H9 (cell line): Measurements from ENCODE around the gene GPC1. TPM values are rescaled to one million over a fixed set of nuclear protein-coding genes. Genes with fewer than 3 reads are reported as not detected.

ENCODE experiments used
- DNase-seq: peaks from one replicate; pipeline ENCODE4 v3.0.0-alpha.2; 2017
- H2AFZ ChIP-seq: one replicate; pipeline ENCODE4 v1.6.1; 2013; ENCODE audit warnings: mild to moderate bottlenecking, low read length, control low read depth, moderate library complexity
- H2AK5ac ChIP-seq: 2 replicates; pipeline ENCODE4 v1.6.1; 2013; ENCODE audit warnings: low read length, control low read depth, mixed read lengths; ENCODE audit not compliant: insufficient read length
- H2BK120ac ChIP-seq: one replicate; pipeline ENCODE4 v1.6.1; 2013; ENCODE audit warnings: low read depth, mild to moderate bottlenecking, low read length, control low read depth, inconsistent platforms; ENCODE audit not compliant: poor library complexity, severe bottlenecking
- H2BK12ac ChIP-seq: 2 replicates; pipeline ENCODE4 v1.6.1; 2013; ENCODE audit warnings: low read length, control low read depth, mixed read lengths, low read depth; ENCODE audit not compliant: insufficient read length
- H2BK15ac ChIP-seq: 2 replicates; pipeline ENCODE4 v1.6.1; 2013; ENCODE audit warnings: low read depth, low read length, control low read depth
- H2BK20ac ChIP-seq: one replicate; pipeline ENCODE4 v1.6.1; 2013; ENCODE audit warnings: low read depth, mild to moderate bottlenecking, low read length, control low read depth, inconsistent platforms; ENCODE audit not compliant: poor library complexity, severe bottlenecking
- H2BK5ac ChIP-seq: 2 replicates; pipeline ENCODE4 v1.6.1; 2013; ENCODE audit warnings: low read length, control low read depth, mixed read lengths; ENCODE audit not compliant: insufficient read length
- H3K14ac ChIP-seq: 2 replicates; pipeline ENCODE4 v1.6.1; 2013; ENCODE audit warnings: low read length, control low read depth; ENCODE audit not compliant: insufficient read depth
- H3K18ac ChIP-seq: 2 replicates; pipeline ENCODE4 v1.6.1; 2013; ENCODE audit warnings: low read depth, mild to moderate bottlenecking, mixed read lengths, low read length, control low read depth; ENCODE audit not compliant: insufficient read length
- H3K23ac ChIP-seq: 2 replicates; pipeline ENCODE4 v1.6.1; 2013; ENCODE audit warnings: low read length, control low read depth, mixed read lengths, low read depth; ENCODE audit not compliant: insufficient read length
- H3K23me2 ChIP-seq: 2 replicates; pipeline ENCODE4 v1.6.1; 2013; ENCODE audit warnings: low read depth, mild to moderate bottlenecking, mixed read lengths, low read length, control low read depth; ENCODE audit not compliant: insufficient read length, poor library complexity, severe bottlenecking
- H3K27ac ChIP-seq: 2 replicates; pipeline ENCODE4 v1.5.1; 2013; ENCODE audit warnings: low read length, control low read depth, mixed read lengths, low read depth; ENCODE audit not compliant: insufficient read length
- H3K27me3 ChIP-seq: 2 replicates; pipeline ENCODE4 v1.6.1; 2013; ENCODE audit warnings: low read length, control low read depth, inconsistent platforms; ENCODE audit not compliant: insufficient read depth
- H3K4ac ChIP-seq: 2 replicates; pipeline ENCODE4 v1.6.1; 2013; ENCODE audit warnings: low read depth, mild to moderate bottlenecking, control low read depth, inconsistent platforms, low read length, moderate library complexity
- H3K4me1 ChIP-seq: 2 replicates; pipeline ENCODE4 v1.6.1; 2013; ENCODE audit warnings: low read length, control low read depth, inconsistent platforms; ENCODE audit not compliant: insufficient read depth
- H3K4me2 ChIP-seq: 2 replicates; pipeline ENCODE4 v1.6.1; 2013; ENCODE audit warnings: low read length, control low read depth, mixed read lengths; ENCODE audit not compliant: insufficient read length, insufficient read depth
- H3K56ac ChIP-seq: 2 replicates; pipeline ENCODE4 v1.6.1; 2013; ENCODE audit warnings: low read depth, mild to moderate bottlenecking, mixed read lengths, low read length, control low read depth; ENCODE audit not compliant: insufficient read length
- H3K79me1 ChIP-seq: 2 replicates; pipeline ENCODE4 v1.6.1; 2013; ENCODE audit warnings: low read depth, mild to moderate bottlenecking, moderate library complexity, low read length, control low read depth, inconsistent platforms; ENCODE audit not compliant: insufficient read depth, poor library complexity, severe bottlenecking
- H3K79me2 ChIP-seq: 2 replicates; pipeline ENCODE4 v1.6.1; 2013; ENCODE audit warnings: low read length, control low read depth, inconsistent platforms; ENCODE audit not compliant: insufficient read depth
- H3K9ac ChIP-seq: 2 replicates; pipeline ENCODE4 v1.6.1; 2013; ENCODE audit warnings: low read length, control low read depth, mixed read lengths; ENCODE audit not compliant: insufficient read length; ENCODE audit errors: extremely low read depth
- H3K9me3 ChIP-seq: one replicate; pipeline ENCODE4 v1.6.1; 2013; ENCODE audit warnings: low read depth, low read length, inconsistent platforms; ENCODE audit not compliant: control insufficient read depth
- H3T11ph ChIP-seq: one replicate; pipeline ENCODE4 v1.6.1; 2013; ENCODE audit warnings: mild to moderate bottlenecking, low read length, control low read depth, inconsistent platforms
- H4K20me1 ChIP-seq: one replicate; pipeline ENCODE4 v1.6.1; 2013; ENCODE audit not compliant: control insufficient read depth, insufficient read length, insufficient read depth
- H4K5ac ChIP-seq: 2 replicates; pipeline ENCODE4 v1.6.1; 2013; ENCODE audit warnings: low read depth, mild to moderate bottlenecking, mixed read lengths, low read length, control low read depth; ENCODE audit not compliant: insufficient read length
- H4K8ac ChIP-seq: replicated peaks from 2 replicates; pipeline ENCODE4 v1.6.1; 2013; ENCODE audit warnings: low read length, control low read depth, mixed read lengths, low read depth; ENCODE audit not compliant: insufficient read length
- H4K91ac ChIP-seq: 2 replicates; pipeline ENCODE4 v1.6.1; 2013; ENCODE audit warnings: low read depth, mild to moderate bottlenecking, moderate library complexity, mixed read lengths, low read length, control low read depth; ENCODE audit not compliant: insufficient read length
- H3K27ac Mint-ChIP-seq, 3 experiments: 2 replicates in 2 of 3; 3 replicates in 1 of 3; pipeline ENCODE4 v1.8.0; 2020 to 2021; ENCODE audit warnings: mixed read lengths in 3 of 3, mild to moderate bottlenecking in 1 of 3, moderate library complexity in 1 of 3
- H3K27me3 Mint-ChIP-seq: 2 replicates; pipeline ENCODE4 v1.8.0; 2021; ENCODE audit warnings: low read depth, mild to moderate bottlenecking, moderate library complexity, mixed read lengths
- H3K36me3 Mint-ChIP-seq, 3 experiments: 2 replicates in 2 of 3; 3 replicates in 1 of 3; pipeline ENCODE4 v1.8.0; 2020 to 2021; ENCODE audit warnings: low read depth in 3 of 3, mixed read lengths in 3 of 3; ENCODE audit not compliant: insufficient read depth in 1 of 3
- H3K4me1 Mint-ChIP-seq, 2 experiments: 2 replicates each; pipeline ENCODE4 v1.8.0; 2020; ENCODE audit warnings: mixed read lengths in 2 of 2
- H3K4me3 Mint-ChIP-seq, 2 experiments: 2 replicates in 1 of 2; 3 replicates in 1 of 2; pipeline ENCODE4 v1.8.0; 2020 to 2021; ENCODE audit warnings: mild to moderate bottlenecking in 2 of 2, mixed read lengths in 2 of 2, moderate library complexity in 1 of 2
- H3K9me3 Mint-ChIP-seq, 2 experiments: 2 replicates in 1 of 2; 3 replicates in 1 of 2; pipeline ENCODE4 v1.8.0; 2020; ENCODE audit warnings: mild to moderate bottlenecking in 2 of 2, mixed read lengths in 2 of 2, moderate library complexity in 1 of 2
- CTCF ChIP-seq: fragments of 200-600 bp; sonication (generic); conservative IDR thresholded peaks from 3 replicates; pipeline ENCODE4 v1.8.0; 2021; ENCODE audit warnings: antibody characterized with exemption, mild to moderate bottlenecking
- WGBS: extraction: QIAGEN DNeasy Blood & Tissue Kit; methylation state at CpG from one replicate; pipeline ENCODE4 v1.1.7; 2013; ENCODE audit warnings: missing lambda C conversion rate, low lambda C conversion rate, mixed read lengths; ENCODE audit not compliant: insufficient read length; ENCODE audit errors: extremely low coverage; 5-methylcytosine and 5-hydroxymethylcytosine counted together
- total RNA-seq: library from RNA; stranded (reverse); gene quantifications from 2 replicates; pipeline ENCODE4 v1.2.1, GENCODE V29; 2021

GPC1 gene
- total RNA-seq, 1 experiment from 2014 or later, result 39.4 TPM

GRCh38 chr2:240405684-240406313, 29.7 kb upstream of the GPC1 start:
- no peaks in the 10 kb centered on the region for H3K27me3 ChIP-seq
- peaks cover 2% of the 10 kb centered on the region for H3K27me3 Mint-ChIP-seq
- H3K9me3 ChIP-seq, result no peaks in the 10 kb centered on the region
- H2BK5ac ChIP-seq, result no peak overlapping the region
- H3K9ac ChIP-seq, result no peak overlapping the region
- H3K18ac ChIP-seq, result no peak overlapping the region
- H3T11ph ChIP-seq, result no peak overlapping the region
- H3K23me2 ChIP-seq, result no peaks in the 10 kb centered on the region
- H2BK20ac ChIP-seq, result no peak overlapping the region
- no peak overlapping the region for H3K56ac ChIP-seq
- H3K27ac ChIP-seq, result no peak overlapping the region
- no peaks in the 10 kb centered on the region for H4K20me1 ChIP-seq
- no peak overlapping the region for H3K4me2 ChIP-seq
- no peak overlapping the region for H4K8ac ChIP-seq
- H3K14ac ChIP-seq, result no peak overlapping the region; the same call in 1 of the 2 replicates
- H3K27ac Mint-ChIP-seq, result no peak overlapping the region
- H2BK120ac ChIP-seq, result no peak overlapping the region
- no peak overlapping the region for H2AK5ac ChIP-seq
- no peaks in the 10 kb centered on the region for H3K79me2 ChIP-seq
- H3K4me3 Mint-ChIP-seq, result no peak overlapping the region
- H3K4ac ChIP-seq, result no peak overlapping the region
- no CpG with 5 or more reads among the region's 9 CpGs for WGBS
- H3K36me3 Mint-ChIP-seq, result no peaks in the 10 kb centered on the region
- H3K23ac ChIP-seq, result no peak overlapping the region
- no peak overlapping the region for H4K5ac ChIP-seq
- H2BK15ac ChIP-seq, result no peak overlapping the region
- no peak for TF ChIP-seq CTCF
- no peaks in the 10 kb centered on the region for H3K9me3 Mint-ChIP-seq
- no peak overlapping the region for H4K91ac ChIP-seq
- no peak overlapping the region for H2AFZ ChIP-seq
- no peaks in the 10 kb centered on the region; a peak in 1 of 4 replicates for H3K4me1 Mint-ChIP-seq
- H3K79me1 ChIP-seq, result no peaks in the 10 kb centered on the region
- DNase-seq, result peak; percentile 18
- no peak overlapping the region for H2BK12ac ChIP-seq
- no peaks in the 10 kb centered on the region for H3K4me1 ChIP-seq
